GM12872 (cell line): Measurements from ENCODE around the gene KIAA1549.

Experiments used
- TF ChIP-seq, protein P1 (sequence below): IDR thresholded peaks from 3 replicates; pipeline ENCODE4 v1.5.1; 2011; ENCODE audit warnings: low read depth, mild to moderate bottlenecking, low read length, moderate library complexity; ENCODE audit not compliant: insufficient read depth

The KIAA1549 gene

DNA sequence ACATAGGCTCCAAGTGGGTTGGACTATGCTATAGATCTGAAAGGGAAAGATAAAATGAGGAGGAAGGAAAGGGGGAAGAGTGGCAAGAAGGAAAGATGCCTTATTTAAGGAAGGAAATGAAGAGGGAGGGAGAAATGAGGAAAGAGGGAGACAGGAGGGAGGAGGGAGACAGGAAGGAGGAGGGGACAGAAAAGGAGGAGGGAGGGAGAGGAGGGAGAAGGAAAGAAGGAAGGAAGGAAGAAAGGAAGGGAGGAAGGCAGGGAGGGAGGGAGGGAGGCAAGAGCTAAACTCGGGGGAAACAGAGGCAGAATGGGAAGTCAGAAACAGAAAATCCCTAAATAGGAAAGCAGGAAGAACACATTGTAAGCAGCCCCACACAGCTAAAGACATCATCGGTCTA, 67.4 kb downstream of the KIAA1549 start:
- TF ChIP-seq, protein P1, sequence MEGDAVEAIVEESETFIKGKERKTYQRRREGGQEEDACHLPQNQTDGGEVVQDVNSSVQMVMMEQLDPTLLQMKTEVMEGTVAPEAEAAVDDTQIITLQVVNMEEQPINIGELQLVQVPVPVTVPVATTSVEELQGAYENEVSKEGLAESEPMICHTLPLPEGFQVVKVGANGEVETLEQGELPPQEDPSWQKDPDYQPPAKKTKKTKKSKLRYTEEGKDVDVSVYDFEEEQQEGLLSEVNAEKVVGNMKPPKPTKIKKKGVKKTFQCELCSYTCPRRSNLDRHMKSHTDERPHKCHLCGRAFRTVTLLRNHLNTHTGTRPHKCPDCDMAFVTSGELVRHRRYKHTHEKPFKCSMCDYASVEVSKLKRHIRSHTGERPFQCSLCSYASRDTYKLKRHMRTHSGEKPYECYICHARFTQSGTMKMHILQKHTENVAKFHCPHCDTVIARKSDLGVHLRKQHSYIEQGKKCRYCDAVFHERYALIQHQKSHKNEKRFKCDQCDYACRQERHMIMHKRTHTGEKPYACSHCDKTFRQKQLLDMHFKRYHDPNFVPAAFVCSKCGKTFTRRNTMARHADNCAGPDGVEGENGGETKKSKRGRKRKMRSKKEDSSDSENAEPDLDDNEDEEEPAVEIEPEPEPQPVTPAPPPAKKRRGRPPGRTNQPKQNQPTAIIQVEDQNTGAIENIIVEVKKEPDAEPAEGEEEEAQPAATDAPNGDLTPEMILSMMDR, result no peak

DNA sequence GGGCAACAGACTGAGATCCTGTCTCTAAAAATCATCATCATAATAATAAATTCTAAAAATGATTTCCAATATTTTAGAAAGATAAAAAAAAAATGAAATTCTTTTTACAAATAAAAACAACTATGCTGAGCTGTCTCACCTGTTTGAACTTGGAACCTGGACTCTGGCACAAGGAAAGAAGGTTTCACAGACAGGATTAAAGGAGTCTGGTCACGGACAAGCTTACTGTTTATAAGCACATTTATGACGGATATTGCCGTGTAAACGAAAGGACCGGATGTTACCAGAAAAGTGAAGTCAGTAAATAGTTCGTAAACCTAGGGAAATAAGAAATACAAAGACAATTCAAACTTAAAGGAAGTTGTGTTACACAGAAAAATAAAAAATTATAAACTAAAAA, 70.2 kb downstream of the KIAA1549 start:
- TF ChIP-seq, protein P1, result no peak

DNA sequence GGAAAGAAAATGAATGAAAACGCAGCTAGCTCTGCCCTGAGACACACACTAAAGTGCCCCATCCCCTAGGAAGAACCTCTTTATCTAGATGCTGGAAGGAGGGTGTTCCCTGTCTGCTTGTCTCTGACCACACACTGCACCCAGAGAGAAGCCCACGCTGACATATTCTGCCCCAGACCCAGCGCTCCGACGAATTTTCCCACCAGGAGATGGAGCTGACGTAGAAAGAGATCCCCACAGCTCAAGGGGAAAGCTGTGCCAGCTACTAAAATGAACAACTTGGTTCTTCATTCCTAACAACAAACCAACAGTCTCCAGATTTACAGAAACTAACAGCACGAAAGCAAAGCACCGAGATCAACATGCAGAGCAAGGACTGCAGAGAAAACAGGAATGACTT, 73.3 kb downstream of the KIAA1549 start:
- TF ChIP-seq, protein P1, result no peak

DNA sequence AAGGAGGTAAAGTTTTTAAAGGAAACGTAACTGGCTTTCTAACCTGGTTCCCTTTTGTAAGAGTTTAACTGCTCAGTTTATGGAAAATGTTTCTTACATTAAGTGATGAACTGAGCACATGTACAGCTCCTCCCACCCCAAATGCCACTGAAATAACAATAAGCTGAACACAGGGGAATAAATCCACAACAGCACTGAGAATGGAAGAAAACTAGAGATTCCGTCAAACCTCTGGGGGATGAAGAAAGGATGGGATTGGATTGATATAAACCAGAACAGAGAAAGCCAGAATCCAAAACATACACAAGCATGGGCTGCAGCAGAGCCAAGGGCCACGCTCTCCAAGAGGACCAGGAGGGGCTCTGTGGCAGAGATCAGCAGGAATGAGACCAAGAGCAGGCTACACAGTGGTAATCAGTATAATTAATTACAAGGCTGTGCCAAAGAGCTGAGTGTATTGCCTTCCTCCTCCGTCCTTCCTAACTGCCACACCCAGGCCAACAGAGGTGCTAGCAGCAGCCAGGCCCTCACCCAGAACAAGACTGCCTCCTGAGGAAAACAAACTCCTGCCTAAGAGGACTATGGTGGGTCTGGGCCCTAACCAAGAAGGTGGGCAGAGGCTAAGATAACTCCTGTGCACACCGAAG, 73.9 kb downstream of the KIAA1549 start:
- TF ChIP-seq, protein P1, result no peak

DNA sequence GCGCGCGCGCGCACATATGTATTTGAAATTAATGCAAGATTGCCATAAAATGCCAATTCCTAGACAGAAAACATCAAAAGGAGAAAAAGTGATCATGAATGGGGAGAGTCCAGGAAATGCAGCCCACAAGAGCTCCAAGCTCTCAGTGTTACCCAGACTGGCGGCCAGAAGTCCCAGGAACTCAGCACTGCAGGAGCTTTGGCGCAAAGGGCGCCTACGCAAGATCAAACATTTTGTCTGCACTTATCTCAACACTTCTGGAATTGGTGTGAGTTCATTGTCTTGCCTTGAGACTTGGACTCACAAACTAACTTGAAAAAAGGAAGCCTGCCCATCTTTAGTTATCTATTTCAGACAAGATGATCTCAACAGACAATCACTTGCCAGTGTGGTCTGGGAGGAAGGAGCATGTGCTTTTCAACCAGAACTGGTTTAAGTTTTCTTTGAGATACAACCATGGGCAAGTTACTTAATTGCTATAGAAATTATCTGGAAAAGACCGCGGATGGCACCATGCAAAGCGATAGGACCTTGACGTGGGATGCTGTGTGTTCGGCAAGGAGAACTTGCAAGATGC, 77.2 kb downstream of the KIAA1549 start:
- TF ChIP-seq, protein P1, result no peak

DNA sequence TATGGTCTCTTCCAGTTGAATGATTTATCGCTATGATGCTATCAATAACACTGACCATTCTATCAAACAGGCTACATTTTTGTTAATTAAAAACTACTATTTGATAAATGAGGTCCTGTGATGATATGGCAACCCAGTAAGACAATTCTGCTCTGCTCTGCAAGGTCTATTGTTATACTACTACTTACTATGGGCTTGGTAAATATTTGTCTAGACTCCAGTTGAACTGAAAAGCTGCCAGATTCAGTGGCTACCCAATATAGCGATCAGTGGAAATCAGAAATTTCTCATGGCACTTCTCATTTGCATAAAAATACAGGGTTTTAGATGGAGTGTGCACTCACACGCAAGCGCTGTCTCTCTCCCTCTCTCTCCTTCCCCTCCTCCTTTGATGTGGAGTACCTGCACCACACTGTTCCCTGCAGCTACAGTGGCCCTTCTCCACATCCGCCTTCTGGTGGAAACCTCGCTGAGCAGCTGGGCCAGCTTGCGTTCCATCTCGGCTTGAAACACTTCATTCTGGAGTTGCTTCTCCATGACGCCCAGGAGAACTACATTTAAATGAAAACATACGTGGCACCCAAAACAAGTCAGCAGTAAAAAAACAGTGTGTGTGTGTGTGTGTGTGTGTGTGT, 77.9 kb downstream of the KIAA1549 start:
- TF ChIP-seq, protein P1, result no peak

DNA sequence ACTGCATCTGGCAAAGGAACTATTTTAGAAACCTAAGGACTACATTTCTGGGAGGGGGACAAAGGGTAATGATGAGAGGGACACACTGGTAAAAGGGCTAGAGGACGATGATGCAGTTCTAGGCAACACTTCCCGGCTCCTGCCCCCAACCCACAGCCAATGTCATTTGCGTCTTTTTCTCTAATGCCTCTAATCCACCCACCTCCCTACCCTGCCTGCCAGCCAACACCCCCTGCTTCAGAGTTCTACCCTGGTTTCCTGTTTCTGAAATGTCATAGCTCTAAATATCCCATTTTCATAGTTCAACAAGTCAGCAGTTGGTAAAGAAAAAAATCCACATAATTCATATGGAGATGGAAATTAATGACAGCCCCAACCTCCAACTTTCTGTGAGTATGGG, 79.0 kb downstream of the KIAA1549 start:
- TF ChIP-seq, protein P1, result no peak
